HG03108 (cell line): ENCODE results near the gene DCC.

ENCODE experiments used
- ATAC-seq: cut with Tn5 transposase; IDR thresholded peaks from one replicate; pipeline ENCODE4 v1.9.1; 2021; ENCODE audit warnings: moderate library complexity; ENCODE audit not compliant: unreplicated experiment

The DCC gene

DNA sequence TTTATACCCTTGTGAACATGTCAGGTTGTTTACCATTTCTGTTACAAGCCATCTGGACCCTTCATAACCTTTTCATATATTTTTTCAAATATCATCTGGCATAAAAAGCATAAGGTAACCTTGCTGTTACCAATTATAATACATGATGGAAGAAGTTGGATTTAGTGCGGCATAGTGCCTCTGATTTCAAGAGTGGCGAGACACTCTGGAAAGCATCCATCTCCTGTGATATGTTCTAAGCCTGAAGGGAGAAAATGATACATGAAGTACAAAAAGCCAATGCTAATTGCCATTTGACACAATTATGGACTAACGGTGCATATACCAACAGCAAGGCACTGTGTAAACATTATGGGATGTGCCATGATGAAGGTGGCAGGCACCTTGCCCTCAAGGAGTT, 75.1 kb downstream of the DCC start:
- no peak for ATAC-seq

DNA sequence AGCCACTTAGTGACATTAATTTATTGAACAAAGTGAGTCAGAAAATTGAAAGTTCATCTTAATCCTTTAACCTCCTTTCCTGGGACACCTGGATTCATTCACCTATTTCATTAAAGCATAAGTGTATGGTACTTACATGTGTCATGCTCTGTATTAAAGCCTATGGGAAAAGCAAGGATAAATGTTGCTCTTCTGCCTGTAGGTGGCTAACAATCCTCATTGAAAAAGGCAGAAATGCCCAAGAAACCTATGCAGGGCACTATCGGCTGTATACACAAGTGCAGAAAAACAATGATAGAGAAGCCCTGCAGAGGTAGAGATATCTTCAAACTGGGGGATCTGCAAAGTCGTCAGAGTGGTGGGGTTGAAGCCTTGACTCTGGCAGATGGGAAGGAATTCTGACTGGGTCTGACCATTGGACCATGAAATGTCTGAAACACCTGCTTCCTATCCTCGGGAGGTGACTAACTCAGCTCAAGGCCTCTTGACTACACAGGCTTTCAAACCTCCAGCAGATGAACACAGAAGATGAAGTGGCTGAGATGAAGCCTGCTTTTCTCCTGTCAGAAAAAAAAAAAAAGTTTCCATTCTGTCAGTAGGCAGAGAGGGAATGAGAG, 83.1 kb downstream of the DCC start:
- ATAC-seq = no peak

DNA sequence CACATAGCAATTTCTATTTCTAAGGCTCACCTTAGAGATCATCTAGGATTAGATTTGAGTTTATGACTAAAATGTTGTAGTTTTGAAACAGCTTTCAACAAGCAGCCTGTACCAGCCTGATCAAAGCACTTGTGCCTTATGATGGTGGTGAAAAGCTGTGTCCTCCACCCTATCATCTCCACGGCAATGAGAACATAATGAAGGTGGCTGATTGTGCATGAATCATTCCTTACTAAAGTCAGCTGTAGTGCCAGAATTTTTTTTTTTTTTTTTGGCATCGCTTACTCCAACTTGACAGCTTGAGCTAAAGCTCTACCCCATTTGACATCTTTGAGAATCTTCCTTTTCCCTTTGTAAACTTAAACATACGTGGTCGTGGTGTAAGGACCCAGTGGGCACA, 86.0 kb downstream of the DCC start:
- no peak for ATAC-seq

DNA sequence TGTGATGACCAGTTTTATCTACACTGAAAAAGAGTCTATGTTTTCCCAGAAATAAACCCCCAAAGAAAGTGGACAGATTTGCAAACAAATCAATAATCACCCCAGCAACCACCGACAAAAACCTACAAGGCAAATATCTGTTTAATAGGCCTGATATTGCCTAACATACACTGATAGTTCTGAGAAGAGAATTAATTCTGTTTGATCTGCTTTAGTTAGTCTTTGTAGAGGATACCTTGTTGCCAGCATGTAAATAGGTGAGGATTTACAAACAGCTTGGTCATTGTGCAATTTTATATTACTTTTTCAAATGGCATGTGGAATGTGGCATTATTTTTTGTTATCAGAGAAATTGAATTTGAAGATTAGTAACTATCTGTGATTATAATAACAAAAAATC, 86.5 kb downstream of the DCC start:
- no peak for ATAC-seq

DNA sequence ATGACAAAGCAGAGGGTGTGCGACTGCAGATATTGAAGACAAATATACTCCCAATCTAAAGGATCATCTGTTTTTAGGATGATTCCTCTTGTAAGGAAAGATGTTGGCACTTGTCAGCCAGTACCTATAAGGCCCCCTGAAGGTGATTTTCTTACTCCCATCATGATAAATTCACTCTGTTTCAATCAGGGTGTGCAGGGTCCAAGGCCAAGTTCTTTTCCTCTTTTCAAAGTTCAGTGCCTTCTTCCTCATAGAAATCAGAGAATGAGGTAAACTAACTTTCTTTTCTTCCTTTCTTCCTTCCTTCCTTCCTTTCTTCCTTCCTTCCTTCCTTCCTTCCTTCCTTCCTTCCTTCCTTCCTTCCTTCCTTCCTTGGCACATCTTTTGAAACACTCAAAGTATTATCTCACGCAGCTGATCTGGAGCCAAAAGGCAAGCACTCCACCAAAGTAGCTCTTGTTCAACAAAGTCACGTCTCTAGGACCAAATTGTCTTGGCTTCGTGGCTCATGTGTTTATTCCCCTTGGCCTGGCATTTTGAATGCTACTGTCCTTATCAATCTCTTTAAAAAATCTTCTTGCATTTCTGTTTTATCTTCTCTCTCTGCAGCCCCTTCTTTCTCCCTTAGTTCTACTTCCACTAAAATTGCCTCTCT, 87.7 kb downstream of the DCC start:
- ATAC-seq = no peak

DNA sequence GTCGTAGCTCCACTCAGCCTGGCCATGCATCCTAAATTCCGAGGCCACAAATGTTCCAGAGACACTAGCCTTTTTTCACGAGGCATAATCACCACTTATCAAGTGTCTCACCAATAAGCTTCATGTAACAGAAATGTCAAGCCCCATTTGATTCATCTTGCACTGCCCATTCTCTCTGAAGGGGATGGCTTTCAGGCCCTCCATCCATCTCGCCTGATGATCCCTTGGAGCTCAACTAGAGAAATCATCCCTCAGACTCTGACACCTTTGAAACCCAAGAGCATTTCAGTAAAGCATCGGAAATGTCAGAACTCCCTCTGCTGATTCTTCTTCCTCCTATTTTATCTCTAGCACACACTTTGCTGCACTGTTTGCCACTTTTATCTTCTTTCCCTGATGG, 91.7 kb downstream of the DCC start:
- ATAC-seq = no peak

DNA sequence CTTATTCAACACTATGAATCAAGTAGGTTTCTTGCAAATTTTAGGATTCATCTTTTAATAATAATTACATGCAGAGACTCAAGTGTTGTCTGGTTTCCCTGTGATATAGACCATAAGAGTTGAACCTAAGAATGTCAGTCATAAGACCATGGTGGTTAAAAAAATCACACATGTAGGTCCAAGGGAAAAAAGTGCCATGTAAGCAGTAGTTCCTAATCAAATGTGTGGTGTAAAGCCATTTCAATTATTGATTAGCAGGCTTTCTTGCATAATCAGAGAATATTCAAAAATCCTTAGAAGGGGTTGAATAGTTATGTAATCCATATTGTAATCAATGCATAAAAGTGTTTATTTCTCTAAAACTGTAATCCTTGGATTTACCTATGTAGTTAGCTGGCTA, 93.8 kb downstream of the DCC start:
- ATAC-seq = no peak

DNA sequence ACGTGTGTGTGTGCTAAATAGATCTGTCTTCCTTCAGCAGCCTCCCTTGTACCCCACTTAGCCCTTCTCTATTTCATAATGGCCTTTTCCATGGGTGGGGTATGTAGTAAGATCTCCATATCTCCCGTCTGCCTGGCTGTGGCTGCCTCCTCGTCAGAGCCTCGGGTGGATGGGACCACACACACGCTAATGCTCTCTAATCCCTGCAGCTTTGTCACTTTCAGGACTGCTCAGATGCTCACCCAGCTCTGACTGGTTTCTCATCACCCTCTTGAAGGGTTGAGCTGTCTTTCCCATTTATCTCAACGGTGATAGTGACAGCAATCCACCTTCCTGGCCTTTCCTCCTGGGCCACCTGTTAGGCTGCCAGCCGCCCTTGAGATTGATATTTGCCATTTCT, 95.3 kb downstream of the DCC start:
- ATAC-seq = no peak

DNA sequence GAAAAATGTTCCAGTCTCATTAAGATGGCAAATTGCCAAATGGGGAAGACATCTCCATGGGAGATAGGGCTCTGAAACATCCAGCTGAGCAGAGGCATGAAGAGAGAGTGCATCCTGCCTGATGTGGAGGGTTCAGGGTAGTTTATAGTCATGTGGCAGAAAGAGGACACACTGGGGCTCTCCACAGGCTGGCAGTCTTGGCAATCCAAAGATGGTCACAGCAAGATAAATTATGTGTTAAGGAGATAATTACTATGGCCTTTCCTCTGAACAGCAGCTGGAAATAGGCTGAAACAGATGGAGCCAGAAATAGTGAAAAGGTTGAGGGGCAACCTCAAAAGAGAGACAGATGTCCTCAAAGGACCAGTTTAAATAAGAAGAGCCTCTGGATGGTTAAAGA, 97.2 kb downstream of the DCC start:
- ATAC-seq = no peak

DNA sequence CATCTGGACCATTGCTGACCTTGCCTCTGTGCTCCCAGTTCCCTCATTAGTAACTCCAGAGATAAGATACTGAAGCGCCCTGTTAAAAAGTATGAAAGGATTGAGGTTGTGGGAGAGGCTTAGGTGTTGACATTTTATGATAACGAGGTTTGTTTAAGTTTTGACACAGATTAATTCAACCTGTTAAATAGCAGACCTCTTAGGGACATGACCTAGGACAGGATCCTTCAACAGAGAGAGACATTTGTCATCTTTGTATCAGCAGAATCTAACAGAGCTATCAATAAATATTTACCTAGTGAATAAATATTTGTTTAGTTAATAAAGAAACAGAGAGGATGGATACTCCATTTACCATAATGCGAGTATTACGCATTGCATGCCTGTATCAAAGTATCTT, 99.5 kb downstream of the DCC start:
- no peak for ATAC-seq

DNA sequence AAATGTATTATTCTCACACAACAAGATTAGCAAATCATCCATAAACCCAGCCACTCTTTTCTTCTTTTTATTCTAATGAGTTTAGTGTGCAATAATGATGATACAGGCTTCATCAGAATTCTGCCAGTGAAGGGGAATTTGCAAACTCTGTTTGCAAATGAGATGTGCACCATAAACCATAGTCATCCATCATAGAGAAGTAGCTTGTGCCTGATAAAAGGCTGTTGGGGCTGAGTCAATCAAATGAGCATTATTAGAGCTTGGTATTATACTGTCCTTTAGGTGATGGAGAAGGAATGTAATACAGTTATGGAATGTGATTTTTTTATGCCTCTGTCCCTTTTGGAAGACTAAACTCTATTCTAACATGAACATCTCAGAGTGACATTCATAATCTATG, 101.8 kb downstream of the DCC start:
- ATAC-seq = no peak

DNA sequence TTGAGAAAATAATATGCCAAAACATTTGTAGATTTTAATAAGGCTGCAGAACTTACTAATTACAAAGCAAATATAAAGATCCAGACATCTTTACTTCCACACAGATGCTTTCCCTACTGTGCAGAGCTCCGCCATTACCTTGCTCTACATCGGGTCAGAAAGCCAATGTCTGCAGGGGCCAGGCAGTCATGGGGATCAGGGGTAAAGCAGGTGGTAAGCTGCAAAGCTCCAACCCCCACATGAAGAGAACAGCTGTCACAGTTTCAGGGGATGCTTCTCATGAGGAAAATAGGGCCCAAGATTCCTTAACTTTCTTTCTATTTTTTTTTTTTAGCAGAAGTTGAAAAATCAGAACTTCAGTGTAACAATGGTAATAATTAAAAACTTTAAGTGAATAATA, 102.7 kb downstream of the DCC start:
- no peak for ATAC-seq

DNA sequence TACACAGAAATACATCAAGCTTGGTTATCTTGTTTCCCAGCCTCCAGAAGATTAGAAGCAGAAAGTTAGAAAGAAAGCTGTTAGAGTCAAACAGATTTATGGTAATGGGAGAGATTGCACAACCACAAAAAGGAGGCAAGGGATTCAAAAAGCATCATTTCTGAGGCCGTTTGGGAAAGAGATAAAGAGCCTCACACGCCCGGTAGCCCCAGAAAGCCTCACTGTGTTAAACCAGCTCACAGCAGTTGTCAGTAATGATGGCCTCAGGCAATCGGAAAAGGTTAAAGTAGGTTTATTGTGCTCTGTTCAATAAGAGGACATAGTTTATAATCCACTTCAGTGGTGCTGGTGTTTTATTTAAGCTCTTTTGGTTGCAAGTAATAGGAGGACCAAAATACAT, 111.3 kb downstream of the DCC start:
- ATAC-seq = no peak

DNA sequence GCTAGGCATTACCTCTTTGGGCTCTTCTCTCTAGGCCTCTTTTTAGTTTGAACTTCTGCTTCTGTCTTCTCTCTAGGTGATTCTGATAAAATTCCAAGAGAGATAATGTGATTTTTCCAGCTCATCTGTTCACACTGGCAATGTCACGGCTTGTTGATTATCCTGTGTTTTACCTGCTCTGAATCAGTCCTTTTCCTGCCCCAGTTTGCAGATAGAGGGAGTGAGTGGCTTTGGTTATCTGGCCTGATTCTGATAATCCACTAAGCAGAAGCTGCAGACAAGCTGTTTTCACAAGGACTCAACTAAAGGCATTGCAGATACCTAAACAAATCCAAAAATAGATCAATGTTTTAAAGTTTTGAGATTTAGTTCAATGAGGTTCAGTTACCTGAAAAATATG, 111.9 kb downstream of the DCC start:
- ATAC-seq = no peak

DNA sequence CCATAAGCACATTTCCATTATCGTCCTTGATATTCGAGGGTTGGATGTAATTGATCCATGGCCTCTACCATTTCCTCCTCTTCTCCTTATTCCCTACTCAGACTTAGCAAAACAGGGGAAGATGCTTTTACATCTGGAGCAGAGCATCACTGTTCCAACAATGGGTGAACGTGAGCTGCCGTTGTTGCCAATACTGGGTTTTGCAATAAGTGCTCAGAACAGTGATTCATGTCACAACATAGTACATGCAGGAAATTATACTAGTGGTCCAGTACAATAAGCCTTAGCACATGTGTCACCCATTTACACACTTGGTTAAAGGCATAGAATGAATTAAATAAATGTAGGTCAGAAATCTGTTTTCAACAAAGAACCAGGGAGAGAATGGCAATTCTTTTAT, 112.4 kb downstream of the DCC start:
- ATAC-seq = no peak

DNA sequence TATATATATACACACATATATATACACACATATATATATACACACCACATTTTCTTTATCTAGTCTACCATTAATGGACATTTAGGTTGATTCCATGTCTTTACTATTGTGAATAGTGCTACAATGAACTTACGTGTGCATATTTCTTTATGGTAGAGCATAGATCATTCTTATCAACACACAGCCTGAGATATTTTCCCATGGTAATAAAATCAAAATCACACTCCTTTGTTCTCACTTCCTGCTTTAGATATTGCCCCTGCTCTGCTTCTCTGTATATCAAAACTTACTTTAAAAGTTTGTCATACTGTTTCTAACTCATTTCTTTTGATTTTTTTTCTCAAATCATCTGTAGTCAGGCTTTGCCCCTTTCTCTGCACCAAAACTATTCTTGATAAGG, 119.9 kb downstream of the DCC start:
- no peak for ATAC-seq

DNA sequence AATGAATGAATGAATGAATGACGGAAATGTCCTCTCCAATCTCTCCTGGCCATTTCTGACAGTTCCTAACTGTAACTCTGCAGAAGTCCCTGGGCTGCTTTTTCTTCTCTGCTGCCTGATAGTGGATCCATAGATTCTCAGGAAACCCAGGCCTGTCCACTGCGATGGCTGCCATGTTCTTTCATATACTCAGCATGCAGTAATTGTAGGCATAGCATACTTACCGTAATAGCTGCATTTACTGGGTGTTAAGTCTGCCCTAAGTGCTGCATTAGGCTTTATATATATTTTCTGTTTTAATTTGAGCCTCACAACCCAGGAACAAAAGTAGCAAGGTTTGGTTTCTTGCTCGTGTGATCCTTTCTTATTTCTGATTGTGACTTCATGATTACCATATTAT, 122.9 kb downstream of the DCC start:
- no peak for ATAC-seq

DNA sequence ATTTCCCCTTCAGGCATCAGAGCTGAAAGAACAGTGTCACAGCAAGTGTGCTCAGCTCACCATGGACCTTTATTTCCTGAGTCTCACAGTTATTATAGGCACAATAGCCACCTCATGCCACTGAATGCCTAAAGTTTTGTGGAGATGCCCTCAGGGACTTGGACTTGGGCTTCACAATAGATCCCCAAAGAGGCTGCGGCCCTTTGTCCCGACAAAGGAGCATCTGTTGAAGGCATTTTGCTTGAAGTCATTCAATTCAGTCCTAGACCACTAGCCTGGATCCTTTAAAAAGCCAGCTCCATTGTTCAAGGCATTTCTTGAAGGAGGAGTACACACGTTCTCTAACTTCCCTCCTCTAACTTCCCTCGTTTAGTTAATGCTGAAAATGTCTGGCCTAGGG, 125.4 kb downstream of the DCC start:
- no peak for ATAC-seq

DNA sequence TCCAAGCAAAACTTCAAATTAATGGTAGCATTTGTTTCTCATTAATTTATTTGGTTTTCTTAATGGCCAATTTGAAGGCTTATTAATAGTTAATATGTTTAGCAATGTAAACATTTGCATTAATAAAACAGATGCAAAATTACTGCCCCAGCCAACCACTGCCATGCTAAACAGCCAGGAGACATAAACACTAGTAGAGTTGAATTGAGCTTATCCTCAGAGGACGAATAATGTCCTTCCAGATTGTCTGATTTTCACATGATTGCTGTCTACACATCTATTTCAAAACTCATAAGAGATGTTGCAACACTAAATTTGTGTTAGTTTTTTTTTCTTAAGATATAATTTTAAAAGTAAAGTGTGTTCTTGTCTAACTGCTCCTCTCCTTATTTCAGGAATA, 128.5 kb downstream of the DCC start:
- ATAC-seq = no peak

DNA sequence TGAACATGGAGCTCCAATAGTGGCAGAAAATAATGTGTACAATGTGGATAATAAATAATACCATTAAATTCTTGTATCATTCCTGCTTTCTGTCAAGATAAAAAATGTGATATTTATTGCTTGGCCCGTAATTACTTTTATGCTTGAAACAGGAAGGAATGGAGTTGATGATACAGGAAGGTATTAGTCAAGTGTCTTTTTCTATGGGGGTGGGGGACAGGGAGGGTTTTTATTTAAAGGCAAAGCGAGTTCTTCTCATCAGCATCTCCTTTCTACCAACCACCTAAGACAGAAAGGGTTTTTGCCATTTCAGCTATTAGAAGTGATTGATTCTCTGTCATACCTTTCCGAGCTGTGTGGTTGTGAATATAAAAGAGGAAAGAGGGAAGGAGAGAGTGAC, 135.3 kb downstream of the DCC start:
- no peak for ATAC-seq

DNA sequence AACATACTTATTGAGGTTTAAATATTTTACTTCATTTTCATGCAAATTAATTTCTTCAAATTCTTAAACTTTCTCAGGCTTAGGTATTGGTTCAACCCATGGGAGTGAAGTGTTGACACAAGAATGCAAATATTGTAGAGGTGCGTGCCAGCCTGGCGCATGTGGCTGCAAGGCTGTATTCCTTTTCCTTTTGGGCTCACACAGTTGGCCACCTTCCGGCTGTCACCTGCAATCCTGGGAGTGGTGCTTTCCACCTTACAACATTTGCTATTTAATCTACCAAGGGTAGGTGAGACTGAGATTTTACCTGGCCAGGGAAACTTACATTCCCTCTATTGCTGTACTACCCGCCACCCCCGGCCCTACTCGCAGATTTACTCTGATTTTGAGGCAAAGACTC, 141.1 kb downstream of the DCC start:
- ATAC-seq = no peak

DNA sequence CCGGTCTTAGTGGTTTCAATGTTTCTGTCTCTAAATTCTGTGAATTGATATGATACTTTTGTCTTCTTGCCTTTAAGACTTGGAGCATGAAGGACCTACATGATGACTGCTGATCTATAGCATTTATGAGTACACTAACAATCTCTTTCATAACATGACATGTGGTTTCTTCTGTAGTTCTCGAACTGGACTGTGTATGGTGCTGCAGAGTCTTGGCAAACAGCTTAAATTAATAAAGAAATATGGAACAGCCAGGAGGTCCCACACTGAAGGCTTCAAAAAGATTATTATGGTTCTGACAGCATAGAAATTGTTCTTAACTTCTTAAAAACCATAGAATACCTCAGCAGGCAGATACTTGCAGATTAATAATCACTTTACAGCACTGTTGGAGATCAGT, 145.0 kb downstream of the DCC start:
- ATAC-seq = no peak

DNA sequence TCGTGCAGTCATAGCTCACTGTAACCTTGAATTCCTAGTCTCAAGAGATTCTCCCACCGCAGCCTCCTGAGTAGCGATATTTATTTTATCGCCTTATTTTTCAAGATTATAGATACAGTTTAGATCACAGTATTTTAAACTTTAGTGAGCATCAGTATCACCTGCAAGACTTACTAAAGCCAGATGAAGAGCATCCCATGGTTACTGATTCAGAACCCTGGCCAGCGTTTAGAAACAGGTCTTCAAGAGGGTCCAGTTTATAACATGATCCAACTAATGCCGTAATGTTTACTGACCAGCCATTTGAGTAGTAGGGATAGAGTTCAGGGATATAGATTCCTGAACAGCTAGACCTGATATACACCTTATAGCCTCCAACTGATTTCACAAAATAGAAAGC, 146.1 kb downstream of the DCC start:
- no peak for ATAC-seq
